Esophagus squamous epithelium (tissue), 5 donors: ENCODE measurements around the gene OR2AT4. TPM values are rescaled to one million over a fixed set of nuclear protein-coding genes. Genes with fewer than 3 reads are reported as not detected.

Experiments
- DNase-seq: peaks from one replicate; lab custom pipeline; 2025; lab: John Stamatoyannopoulos, UW
- H3K27ac ChIP-seq, 4 donors: fragments of 200-600 bp; sonication (generic); one replicate each; pipeline ENCODE4 v1.5.1; 2016 to 2019; ENCODE audit warnings: mild to moderate bottlenecking in 1 of 4
- H3K27me3 ChIP-seq, 4 donors: fragments of 200-600 bp; sonication (generic); 1 replicate in 3 of 4; 2 replicates in 1 of 4; pipeline versions ENCODE4 v1.5.1 to v1.6.0; 2017 to 2021; ENCODE audit warnings: antibody characterized with exemption in 1 of 4
- H3K36me3 ChIP-seq, 3 donors: fragments of 200-600 bp; sonication (generic); one replicate each; pipeline ENCODE4 v1.5.1; 2016 to 2019
- H3K4me1 ChIP-seq, 3 donors: fragments of 200-600 bp; sonication (generic); one replicate each; pipeline ENCODE4 v1.5.1; 2017 to 2019
- H3K4me3 ChIP-seq, 4 donors: fragments of 200-600 bp; sonication (generic); 1 replicate in 3 of 4; 2 replicates in 1 of 4; pipeline ENCODE4 v1.5.1; 2016 to 2019; ENCODE audit warnings: mild to moderate bottlenecking in 2 of 4, moderate library complexity in 1 of 4
- H3K9me3 ChIP-seq, 3 donors: fragments of 200-600 bp; sonication (generic); one replicate each; pipeline ENCODE4 v1.5.1; 2016 to 2019
- POLR2A ChIP-seq, 4 donors: fragments of 450-650 bp; IDR thresholded peaks; one replicate each; pipeline ENCODE4 v1.6.1; 2017; ENCODE audit warnings: antibody characterized with exemption in 4 of 4, mild to moderate bottlenecking in 4 of 4, moderate library complexity in 3 of 4
- WGBS, 2 donors: methylation state at CpG; one replicate each; pipeline ENCODE4 v1.1.5; 2018; 5-methylcytosine and 5-hydroxymethylcytosine counted together
- intact Hi-C: fragments of 100-400 bp; cut with DNase I; formaldehyde crosslinking; loops from one replicate; pipeline ENCODE4 v1.15.0; 2022
- total RNA-seq, 4 donors: library from RNA; depleted of rRNA; stranded (reverse); fragments of >200 nt; gene quantifications; one replicate each; pipeline ENCODE4 v1.1.0, GENCODE V29; 2016
- TF ChIP-seq, protein P1 (sequence below), 6 experiments: fragments of 450-650 bp in 4 of 6; fragments of 200-600 bp in 2 of 6; sonication (generic) in 2 of 6; IDR thresholded peaks; one replicate each; pipeline ENCODE4 v1.5.1; 2016 to 2019; ENCODE audit warnings: antibody characterized with exemption in 6 of 6, mild to moderate bottlenecking in 4 of 6, moderate library complexity in 4 of 6
- donor health status: DM: yes; HTN: yes; CAD: no.

Gene OR2AT4
- total RNA-seq, 4 donors from 2014 or later, result not detected

DNA sequence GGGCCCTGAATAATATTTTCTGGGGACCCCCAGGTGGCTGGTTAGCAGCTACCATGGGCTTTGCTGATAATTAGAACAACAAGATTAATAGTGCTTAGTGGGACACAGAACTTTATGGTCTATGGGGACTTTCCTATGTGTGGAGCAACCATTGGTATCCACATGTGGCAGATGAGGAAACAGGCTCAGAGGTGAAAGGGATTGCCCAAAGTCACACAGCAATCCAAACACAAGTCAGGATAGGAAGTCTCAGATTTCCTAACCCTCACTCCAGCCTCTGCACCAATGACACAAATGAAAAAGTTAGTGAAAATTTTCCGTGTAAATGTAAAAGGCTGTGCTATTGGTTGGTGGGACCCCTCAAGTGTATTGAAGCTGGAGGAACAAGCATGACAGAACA lies 39.0 kb upstream of the OR2AT4 start:
- intact Hi-C loops, result no loop called here
- H3K36me3 ChIP-seq, result no peaks in the 10 kb centered on the region

GRCh38 chr11:75135021-75135650 lies 38.5 kb upstream of the OR2AT4 start:
- H3K4me1 ChIP-seq, result no peaks in the 10 kb centered on the region
- no peak for DNase-seq
- H3K27ac ChIP-seq, result no peak overlapping the region
- H3K4me3 ChIP-seq, result no peak overlapping the region
- intact Hi-C loops, result no loop called here
- no peak for TF ChIP-seq POLR2A (IDR thresholded peaks at IDR 0.05)
- TF ChIP-seq, protein P1, sequence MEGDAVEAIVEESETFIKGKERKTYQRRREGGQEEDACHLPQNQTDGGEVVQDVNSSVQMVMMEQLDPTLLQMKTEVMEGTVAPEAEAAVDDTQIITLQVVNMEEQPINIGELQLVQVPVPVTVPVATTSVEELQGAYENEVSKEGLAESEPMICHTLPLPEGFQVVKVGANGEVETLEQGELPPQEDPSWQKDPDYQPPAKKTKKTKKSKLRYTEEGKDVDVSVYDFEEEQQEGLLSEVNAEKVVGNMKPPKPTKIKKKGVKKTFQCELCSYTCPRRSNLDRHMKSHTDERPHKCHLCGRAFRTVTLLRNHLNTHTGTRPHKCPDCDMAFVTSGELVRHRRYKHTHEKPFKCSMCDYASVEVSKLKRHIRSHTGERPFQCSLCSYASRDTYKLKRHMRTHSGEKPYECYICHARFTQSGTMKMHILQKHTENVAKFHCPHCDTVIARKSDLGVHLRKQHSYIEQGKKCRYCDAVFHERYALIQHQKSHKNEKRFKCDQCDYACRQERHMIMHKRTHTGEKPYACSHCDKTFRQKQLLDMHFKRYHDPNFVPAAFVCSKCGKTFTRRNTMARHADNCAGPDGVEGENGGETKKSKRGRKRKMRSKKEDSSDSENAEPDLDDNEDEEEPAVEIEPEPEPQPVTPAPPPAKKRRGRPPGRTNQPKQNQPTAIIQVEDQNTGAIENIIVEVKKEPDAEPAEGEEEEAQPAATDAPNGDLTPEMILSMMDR (IDR thresholded peaks at IDR 0.05), result no peak
- peaks cover 0 to 61% (median 0%) of the 10 kb centered on the region in 4 donors for H3K27me3 ChIP-seq
- no peaks in the 10 kb centered on the region for H3K36me3 ChIP-seq
- no peaks in the 10 kb centered on the region for H3K9me3 ChIP-seq
- 66 to 84% methylated on average over 3 to 4 of the region's 5 CpGs for WGBS, 2 donors

More for the DNA sequence above, 39.0 kb upstream of the OR2AT4 start:
- peaks cover 0 to 62% (median 0%) of the 10 kb centered on the region in 4 donors for H3K27me3 ChIP-seq
- DNase-seq, result no peak
- H3K4me1 ChIP-seq, result no peaks in the 10 kb centered on the region
- 81 to 93% methylated on average over 1 of the region's 1 CpG for WGBS, 2 donors
- H3K4me3 ChIP-seq, result no peak overlapping the region
- H3K9me3 ChIP-seq, result no peaks in the 10 kb centered on the region
- TF ChIP-seq, protein P1 (IDR thresholded peaks at IDR 0.05), result no peak
- TF ChIP-seq POLR2A (IDR thresholded peaks at IDR 0.05), result no peak
- H3K27ac ChIP-seq, result no peak overlapping the region

GRCh38 chr11:75133976-75134375 lies 37.3 kb upstream of the OR2AT4 start:
- no peaks in the 10 kb centered on the region for H3K36me3 ChIP-seq
- intact Hi-C loops, result no loop called here

GRCh38 chr11:75132080-75132479 lies 35.4 kb upstream of the OR2AT4 start:
- Histone ChIP-seq H3K4me3 (no peak overlapping the region), H3K36me3 (no peaks in the 10 kb centered on the region), H3K27ac (no peak overlapping the region), H3K9me3 (no peaks in the 10 kb centered on the region), H3K27me3 (peaks cover 0 to 47% (median 0%) of the 10 kb centered on the region in 4 donors), H3K4me1 (no peaks in the 10 kb centered on the region)
- no peak for DNase-seq
- intact Hi-C loops, result no loop called here
- TF ChIP-seq, protein P1 (IDR thresholded peaks at IDR 0.05), result no peak
- no peak for TF ChIP-seq POLR2A (IDR thresholded peaks at IDR 0.05)
- 84 to 85% methylated on average over 3 of the region's 3 CpGs for WGBS, 2 donors

More at GRCh38 chr11:75133976-75134375, 37.3 kb upstream of the OR2AT4 start:
- H3K4me3 ChIP-seq, result no peak overlapping the region
- no peaks in the 10 kb centered on the region for H3K9me3 ChIP-seq
- no peak overlapping the region for H3K27ac ChIP-seq
- 42 to 66% methylated on average over 6 of the region's 6 CpGs for WGBS, 2 donors
- TF ChIP-seq, protein P1 (IDR thresholded peaks at IDR 0.05), result no peak
- TF ChIP-seq POLR2A (IDR thresholded peaks at IDR 0.05), result no peak
- peaks cover 0 to 60% (median 0%) of the 10 kb centered on the region in 4 donors for H3K27me3 ChIP-seq
- H3K4me1 ChIP-seq, result no peaks in the 10 kb centered on the region
- no peak for DNase-seq

DNA sequence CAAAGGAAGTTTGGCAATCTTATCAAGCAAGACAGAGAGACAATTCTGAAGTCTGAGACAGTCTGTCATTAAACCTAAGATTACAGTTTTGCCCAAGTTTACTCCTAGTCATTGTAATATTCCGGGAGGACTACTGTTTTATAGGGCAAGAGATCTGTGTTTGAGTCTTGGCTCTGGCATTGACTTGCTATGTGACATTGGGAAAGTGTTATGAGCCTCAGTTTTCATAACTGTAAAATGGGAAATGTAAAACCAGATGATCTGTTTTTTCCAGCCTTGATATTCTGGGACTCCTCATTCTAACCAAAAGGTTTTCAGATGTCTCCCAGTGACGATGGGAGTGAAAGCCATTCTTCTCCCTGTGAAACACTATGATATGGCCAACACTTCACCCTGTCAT lies 29.9 kb upstream of the OR2AT4 start:
- Histone ChIP-seq H3K4me3 (no peak overlapping the region), H3K36me3 (no peaks in the 10 kb centered on the region), H3K27ac (no peak overlapping the region), H3K4me1 (no peaks in the 10 kb centered on the region), H3K27me3 (peaks cover 0 to 10% (median 0%) of the 10 kb centered on the region in 4 donors), H3K9me3 (no peaks in the 10 kb centered on the region)
- TF ChIP-seq, protein P1 (IDR thresholded peaks at IDR 0.05), result no peak
- no peak for TF ChIP-seq POLR2A (IDR thresholded peaks at IDR 0.05)
- DNase-seq, result no peak
- intact Hi-C loops, result no loop called here
- 64 to 77% methylated on average over 2 of the region's 2 CpGs for WGBS, 2 donors
